Upper lobe of right lung (tissue), 1 donor: ENCODE measurements around the gene OR8J3. TPM values are rescaled to one million over a fixed set of nuclear protein-coding genes. Genes with fewer than 3 reads are reported as not detected.
"Not testable (repeated sequence)": the region's sequence is repeated elsewhere in the genome, so short reads cannot be mapped to it uniquely, and the experiment has no call there.

Experiments
- ATAC-seq: fragments of 200-7000 bp; cut with Tn5 transposase; one replicate; pipeline ENCODE4 v1.9.1; 2020; ENCODE audit warnings: mild to moderate bottlenecking, moderate library complexity
- DNase-seq: peaks from one replicate; pipeline ENCODE4 v3.0.0-alpha.2; 2020
- H3K27ac ChIP-seq: fragments of 200-600 bp; one replicate; pipeline ENCODE4 v1.8.0; 2022
- H3K27me3 ChIP-seq: fragments of 200-600 bp; one replicate; pipeline ENCODE4 v1.8.0; 2022; ENCODE audit warnings: mild to moderate bottlenecking
- H3K36me3 ChIP-seq: fragments of 200-600 bp; one replicate; pipeline ENCODE4 v1.8.0; 2022
- H3K4me1 ChIP-seq: fragments of 200-600 bp; one replicate; pipeline ENCODE4 v1.8.0; 2022
- H3K4me3 ChIP-seq: fragments of 200-600 bp; one replicate; pipeline ENCODE4 v1.8.0; 2022; ENCODE audit warnings: mild to moderate bottlenecking
- H3K9me3 ChIP-seq: fragments of 200-600 bp; one replicate; pipeline ENCODE4 v1.8.0; 2022
- intact Hi-C: fragments of 100-400 bp; cut with DNase I; formaldehyde crosslinking; loops from one replicate; pipeline ENCODE4 v1.11.0; 2022
- total RNA-seq: library from RNA; stranded (reverse); fragmentation: NEBNext Ultra II Directional; extraction: Animal tissue kit (Norgen Biotek cat#: 25700); gene quantifications from one replicate; pipeline ENCODE4 v1.2.1, GENCODE V29; 2021
- TF ChIP-seq, protein P1 (sequence below): fragments of 200-600 bp; IDR thresholded peaks from one replicate; pipeline ENCODE4 v1.8.0; 2022; ENCODE audit warnings: antibody characterized with exemption
- donor health status: DM: no; HTN: yes; CAD: no; lungs with severe emphysema.

OR8J3 gene
- total RNA-seq, 1 donor from 2014 or later, result not detected

DNA sequence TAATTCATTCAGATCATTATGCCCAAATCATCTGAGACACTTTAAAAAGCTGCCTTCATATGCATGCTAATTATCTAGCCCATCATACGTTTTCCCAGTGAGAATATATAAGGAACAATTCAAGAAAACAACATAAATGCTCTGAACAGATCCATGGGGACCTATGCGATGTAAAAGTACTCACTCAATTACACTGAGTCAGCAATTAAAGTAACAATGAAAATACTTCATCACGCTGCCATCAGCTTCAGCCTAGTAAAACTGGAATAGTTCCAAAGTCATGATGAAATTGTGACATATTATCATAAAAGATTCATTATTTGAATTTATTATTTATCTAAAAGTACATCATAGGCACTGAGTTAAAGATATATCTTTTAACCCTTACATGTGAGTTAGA lies 23.8 kb upstream of the OR8J3 start:
- DNase-seq (no peak), ATAC-seq (no peak)
- Histone ChIP-seq H3K36me3 (no peaks in the 10 kb centered on the region), H3K9me3 (no peaks in the 10 kb centered on the region), H3K27me3 (no peaks in the 10 kb centered on the region), H3K4me3 (no peak overlapping the region), H3K4me1 (no peaks in the 10 kb centered on the region), H3K27ac (no peak overlapping the region)
- TF ChIP-seq, protein P1, sequence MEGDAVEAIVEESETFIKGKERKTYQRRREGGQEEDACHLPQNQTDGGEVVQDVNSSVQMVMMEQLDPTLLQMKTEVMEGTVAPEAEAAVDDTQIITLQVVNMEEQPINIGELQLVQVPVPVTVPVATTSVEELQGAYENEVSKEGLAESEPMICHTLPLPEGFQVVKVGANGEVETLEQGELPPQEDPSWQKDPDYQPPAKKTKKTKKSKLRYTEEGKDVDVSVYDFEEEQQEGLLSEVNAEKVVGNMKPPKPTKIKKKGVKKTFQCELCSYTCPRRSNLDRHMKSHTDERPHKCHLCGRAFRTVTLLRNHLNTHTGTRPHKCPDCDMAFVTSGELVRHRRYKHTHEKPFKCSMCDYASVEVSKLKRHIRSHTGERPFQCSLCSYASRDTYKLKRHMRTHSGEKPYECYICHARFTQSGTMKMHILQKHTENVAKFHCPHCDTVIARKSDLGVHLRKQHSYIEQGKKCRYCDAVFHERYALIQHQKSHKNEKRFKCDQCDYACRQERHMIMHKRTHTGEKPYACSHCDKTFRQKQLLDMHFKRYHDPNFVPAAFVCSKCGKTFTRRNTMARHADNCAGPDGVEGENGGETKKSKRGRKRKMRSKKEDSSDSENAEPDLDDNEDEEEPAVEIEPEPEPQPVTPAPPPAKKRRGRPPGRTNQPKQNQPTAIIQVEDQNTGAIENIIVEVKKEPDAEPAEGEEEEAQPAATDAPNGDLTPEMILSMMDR, result no peak
- intact Hi-C loops, result no loop called here

DNA sequence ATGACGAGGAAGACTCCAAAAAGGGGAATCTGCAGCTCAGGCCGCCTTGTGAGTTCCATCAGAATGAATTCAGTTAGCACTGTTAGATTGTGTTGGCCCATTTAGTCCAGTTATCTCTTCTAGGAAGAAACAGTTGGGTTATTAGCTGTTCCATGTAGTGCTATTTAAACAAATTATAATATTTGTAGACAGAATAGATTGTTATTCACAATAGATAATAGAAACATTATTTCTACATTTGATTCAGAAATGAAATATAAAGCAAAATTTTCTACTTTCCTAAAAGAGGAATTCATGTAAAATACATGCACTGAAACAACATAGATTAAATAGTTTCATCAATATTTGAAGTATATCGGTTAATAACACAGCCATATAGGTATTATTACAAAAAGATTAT lies 20.2 kb upstream of the OR8J3 start, which contains the start of gene OR8K5:
Gene OR8K5 (minus strand): TSS at position 101 of the 400 bp plus-strand sequence. CDS start 0 bp downstream, at position 101.
- TF ChIP-seq, protein P1, result no peak

DNA sequence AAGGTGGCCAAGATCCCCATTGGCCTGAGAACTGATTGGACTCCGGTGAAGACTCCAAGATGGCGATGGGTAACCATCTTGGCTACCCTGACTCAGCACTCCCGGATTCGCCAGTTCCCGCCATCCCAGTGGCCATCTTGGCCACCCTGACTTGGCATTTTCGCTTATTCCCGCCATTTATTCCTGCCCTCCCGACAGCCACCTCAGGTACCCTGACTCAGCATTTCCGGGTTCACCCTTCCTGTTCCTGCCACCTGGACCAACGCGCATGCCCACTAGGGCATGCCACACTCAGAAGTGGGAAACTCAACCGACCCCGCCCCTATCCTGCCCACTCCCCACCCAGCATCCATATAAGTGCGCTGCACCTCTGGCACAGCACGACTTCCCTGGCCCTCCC lies 12.3 kb upstream of the OR8J3 start:
- H3K27me3 ChIP-seq, result no peaks in the 10 kb centered on the region
- H3K4me1 ChIP-seq, result no peaks in the 10 kb centered on the region
- TF ChIP-seq, protein P1, result no peak
- H3K9me3 ChIP-seq, result no peaks in the 10 kb centered on the region
- ATAC-seq (no peak), DNase-seq (no peak)
- no peaks in the 10 kb centered on the region for H3K36me3 ChIP-seq
- H3K4me3 ChIP-seq, result no peak overlapping the region
- no peak overlapping the region for H3K27ac ChIP-seq
- intact Hi-C loops, result no loop called here

More for the DNA sequence above, 20.2 kb upstream of the OR8J3 start, which contains the start of gene OR8K5:
- DNase-seq (no peak), ATAC-seq (no peak)
- H3K36me3 ChIP-seq, result no peaks in the 10 kb centered on the region
- no peaks in the 10 kb centered on the region for H3K9me3 ChIP-seq
- H3K27ac ChIP-seq, result no peak within 1 kb of the TSS
- H3K4me3 ChIP-seq, result no peak within 1 kb of the TSS
- no peaks in the 10 kb centered on the region for H3K4me1 ChIP-seq
- H3K27me3 ChIP-seq, result no peaks in the 10 kb centered on the region
- intact Hi-C loops, result no loop called here

DNA sequence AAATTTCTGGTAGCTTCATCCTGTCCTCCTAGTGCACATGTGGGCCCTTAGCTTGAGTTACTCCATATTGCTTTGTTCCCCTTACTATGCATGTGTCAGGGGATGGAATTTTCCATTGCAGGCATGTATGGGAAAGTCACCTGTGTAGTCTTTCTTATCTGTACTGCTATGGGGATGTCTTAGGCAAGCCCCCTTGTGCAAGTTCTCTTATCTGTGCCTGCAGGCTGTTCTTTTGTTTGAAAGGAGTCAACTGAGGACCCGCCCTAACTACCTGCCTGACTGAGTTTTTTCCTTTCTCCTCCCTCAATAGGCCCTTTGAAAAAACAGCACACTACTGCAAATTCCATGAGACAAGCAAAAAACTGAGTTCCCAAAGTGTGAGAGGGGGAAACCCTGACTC lies 11.4 kb upstream of the OR8J3 start:
- no peak for ATAC-seq
- intact Hi-C loops, result no loop called here
- Histone ChIP-seq H3K9me3 (no peaks in the 10 kb centered on the region), H3K4me3 (no peak overlapping the region), H3K4me1 (no peaks in the 10 kb centered on the region), H3K36me3 (no peaks in the 10 kb centered on the region), H3K27ac (no peak overlapping the region), H3K27me3 (no peaks in the 10 kb centered on the region)
- DNase-seq, result no peak
- TF ChIP-seq, protein P1, result no peak

DNA sequence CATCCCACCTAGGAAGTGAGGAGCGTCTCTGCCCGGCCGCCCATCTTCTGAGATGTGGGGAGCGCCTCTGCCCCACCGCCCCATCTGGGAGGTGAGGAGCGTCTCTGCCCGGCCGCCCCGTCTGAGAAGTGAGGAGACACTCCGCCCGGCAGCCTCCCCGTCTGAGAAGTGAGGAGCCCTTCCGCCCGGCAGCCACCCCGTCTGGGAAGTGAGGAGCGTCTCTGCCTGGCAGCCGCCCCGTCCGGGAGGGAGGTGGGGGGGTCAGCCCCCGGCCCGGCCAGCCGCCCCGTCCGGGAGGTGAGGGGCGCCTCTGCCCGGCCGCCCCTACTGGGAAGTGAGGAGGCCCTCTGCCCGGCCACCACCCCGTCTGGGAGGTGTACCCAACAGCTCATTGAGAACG lies 3.7 kb upstream of the OR8J3 start:
- intact Hi-C loops, ATAC-seq, H3K27ac ChIP-seq, DNase-seq, H3K36me3 ChIP-seq, H3K4me3 ChIP-seq, H3K4me1 ChIP-seq, H3K9me3 ChIP-seq, H3K27me3 ChIP-seq: not testable (repeated sequence)

DNA sequence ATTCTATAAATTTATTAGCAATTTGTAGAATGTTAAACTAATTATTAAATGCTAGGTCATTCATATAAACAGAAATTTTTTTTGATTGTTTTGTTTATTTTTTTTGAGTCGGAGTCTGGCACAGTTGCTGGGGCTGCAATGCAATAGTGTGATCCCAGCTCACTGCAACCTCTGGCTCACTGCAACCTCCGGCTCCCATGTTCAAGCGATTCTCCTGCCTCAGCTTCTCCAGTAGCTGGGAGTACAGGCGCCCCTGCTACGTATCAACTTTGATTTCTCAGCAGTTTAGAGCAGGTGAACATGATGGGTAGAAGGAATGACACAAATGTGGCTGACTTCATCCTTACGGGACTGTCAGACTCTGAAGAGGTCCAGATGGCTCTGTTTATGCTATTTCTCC lies 17.9 kb downstream of the OR8J3 start, which contains the start of gene OR8H3:
Gene OR8H3 (plus strand): TSS at position 301 of the 400 bp plus-strand sequence. CDS start 0 bp downstream, at position 301.
- H3K27me3 ChIP-seq, result no peaks in the 10 kb centered on the region
- H3K4me1 ChIP-seq, result no peaks in the 10 kb centered on the region
- H3K4me3 ChIP-seq, result no peak within 1 kb of the TSS
- DNase-seq, result no peak
- H3K27ac ChIP-seq, result no peak within 1 kb of the TSS
- no peaks in the 10 kb centered on the region for H3K9me3 ChIP-seq
- intact Hi-C loops, result no loop called here
- no peak for ATAC-seq
- TF ChIP-seq, protein P1, result no peak
- no peaks in the 10 kb centered on the region for H3K36me3 ChIP-seq
